Activated CD8-positive, alpha-beta memory T cell treated with anti-CD3 and anti-CD28 coated beads, Interleukin-2, amount 50 U/mL, for 4 hours (primary cell): ENCODE measurements around the gene KCTD5.

Experiments
- DNase-seq: peaks from one replicate; pipeline ENCODE4 v3.0.0-alpha.2; 2020

The KCTD5 gene

GRCh38 chr16:2698103-2698870, 16.0 kb downstream of the KCTD5 start:
- no peak for DNase-seq

- DNase-seq = no peak
Observed at GRCh38 chr16:2698965-2699750, 16.8 kb downstream of the KCTD5 start.

- no peak for DNase-seq
Observed at GRCh38 chr16:2699791-2700600, 17.7 kb downstream of the KCTD5 start.

- DNase-seq = no peak
Observed at GRCh38 chr16:2700786-2701185, 18.5 kb downstream of the KCTD5 start.

- DNase-seq = no peak
Observed at GRCh38 chr16:2701272-2701671, 18.9 kb downstream of the KCTD5 start.

GRCh38 chr16:2701713-2702437, 19.6 kb downstream of the KCTD5 start:
- DNase-seq = no peak

- DNase-seq = no peak
Observed at GRCh38 chr16:2702438-2702825, 20.1 kb downstream of the KCTD5 start.

- DNase-seq = no peak
Observed at GRCh38 chr16:2702871-2703745, 20.8 kb downstream of the KCTD5 start.

GRCh38 chr16:2704166-2704982, 22.1 kb downstream of the KCTD5 start:
- no peak for DNase-seq

- no peak for DNase-seq
Observed at GRCh38 chr16:2704983-2705275, 22.6 kb downstream of the KCTD5 start.

GRCh38 chr16:2705351-2705750, 23.0 kb downstream of the KCTD5 start:
- DNase-seq = no peak

GRCh38 chr16:2706085-2706484, 23.8 kb downstream of the KCTD5 start:
- no peak for DNase-seq

GRCh38 chr16:2706611-2707311, 24.4 kb downstream of the KCTD5 start:
- DNase-seq = no peak

- DNase-seq = no peak
Observed at GRCh38 chr16:2707368-2708289, 25.3 kb downstream of the KCTD5 start.

- no peak for DNase-seq
Observed at GRCh38 chr16:2708290-2708639, 25.9 kb downstream of the KCTD5 start.

GRCh38 chr16:2708955-2709587, 26.7 kb downstream of the KCTD5 start:
- DNase-seq = no peak

- DNase-seq = no peak
Observed at GRCh38 chr16:2709588-2709984, 27.3 kb downstream of the KCTD5 start.

GRCh38 chr16:2710021-2710710, 27.8 kb downstream of the KCTD5 start:
- DNase-seq = no peak
